Glutamatergic neuron (in vitro differentiated cells): Measurements from ENCODE around the gene NEK11. TPM values are rescaled to one million over a fixed set of nuclear protein-coding genes. Genes with fewer than 3 reads are reported as not detected.

Source experiments
- DNase-seq: peaks from one replicate; pipeline ENCODE4 v3.0.0; 2022
- H3K27ac Mint-ChIP-seq: one replicate; pipeline ENCODE4 v1.8.0; 2020; ENCODE audit warnings: mild to moderate bottlenecking, mixed read lengths, inconsistent platforms; ENCODE audit not compliant: unreplicated experiment
- H3K27me3 Mint-ChIP-seq: one replicate; pipeline ENCODE4 v1.8.0; 2020; ENCODE audit warnings: mild to moderate bottlenecking, moderate library complexity, mixed read lengths, inconsistent platforms; ENCODE audit not compliant: unreplicated experiment
- H3K36me3 Mint-ChIP-seq: one replicate; pipeline ENCODE4 v1.8.0; 2020; ENCODE audit warnings: mild to moderate bottlenecking, mixed read lengths, inconsistent platforms; ENCODE audit not compliant: unreplicated experiment
- H3K4me1 Mint-ChIP-seq: one replicate; pipeline ENCODE4 v1.8.0; 2020; ENCODE audit warnings: mild to moderate bottlenecking, low read depth, mixed read lengths, inconsistent platforms; ENCODE audit not compliant: unreplicated experiment
- H3K4me3 Mint-ChIP-seq: one replicate; pipeline ENCODE4 v1.8.0; 2020; ENCODE audit warnings: mild to moderate bottlenecking, mixed read lengths, inconsistent platforms; ENCODE audit not compliant: unreplicated experiment
- H3K9me3 Mint-ChIP-seq: one replicate; pipeline ENCODE4 v1.8.0; 2020; ENCODE audit warnings: mild to moderate bottlenecking, moderate library complexity, mixed read lengths, inconsistent platforms; ENCODE audit not compliant: unreplicated experiment
- CTCF ChIP-seq: fragments of 200-600 bp; sonication (generic); IDR thresholded peaks from one replicate; pipeline ENCODE4 v1.5.0; 2021; ENCODE audit not compliant: partially characterized antibody, unreplicated experiment
- total RNA-seq: library from RNA; stranded (reverse); fragmentation: NEBNext Ultra II Directional; extraction: Animal tissue kit (Norgen Biotek cat#: 25700); gene quantifications from one replicate; pipeline ENCODE4 v1.2.1, GENCODE V29; 2021; ENCODE audit not compliant: unreplicated experiment

The NEK11 gene
- total RNA-seq, 1 donor from 2014 or later = 2.5 TPM

- TF ChIP-seq CTCF = no peak
- peaks cover 10% of the 10 kb centered on the region for H3K4me1 Mint-ChIP-seq
- no peaks in the 10 kb centered on the region for H3K9me3 Mint-ChIP-seq
- no peak overlapping the region for H3K27ac Mint-ChIP-seq
- no peaks in the 10 kb centered on the region for H3K27me3 Mint-ChIP-seq
- H3K4me3 Mint-ChIP-seq = no peak overlapping the region
- no peaks in the 10 kb centered on the region for H3K36me3 Mint-ChIP-seq
- no peak for DNase-seq
Measured at GRCh38 chr3:131020122-131020693, 6.5 kb upstream of the NEK11 start.

- Mint-ChIP-seq H3K27ac (peak overlapping the region; percentile 9), H3K4me1 (peaks cover 6% of the 10 kb centered on the region), H3K36me3 (no peaks in the 10 kb centered on the region), H3K4me3 (peak overlapping the region; percentile 92), H3K9me3 (no peaks in the 10 kb centered on the region), H3K27me3 (no peaks in the 10 kb centered on the region)
- no peak for DNase-seq
- TF ChIP-seq CTCF = no peak
Measured at GRCh38 chr3:131025539-131025938, 1.1 kb upstream of the NEK11 start.

GRCh38 chr3:131028844-131029243 is 2.2 kb downstream of the NEK11 start:
- H3K27me3 Mint-ChIP-seq = no peaks in the 10 kb centered on the region
- DNase-seq = no peak
- no peaks in the 10 kb centered on the region for H3K36me3 Mint-ChIP-seq
- peaks cover 6% of the 10 kb centered on the region for H3K4me1 Mint-ChIP-seq
- no peaks in the 10 kb centered on the region for H3K9me3 Mint-ChIP-seq
- H3K4me3 Mint-ChIP-seq = no peak overlapping the region
- no peak for TF ChIP-seq CTCF
- no peak overlapping the region for H3K27ac Mint-ChIP-seq

- Mint-ChIP-seq H3K4me3 (no peak overlapping the region), H3K27ac (no peak overlapping the region), H3K4me1 (no peaks in the 10 kb centered on the region), H3K27me3 (no peaks in the 10 kb centered on the region), H3K36me3 (no peaks in the 10 kb centered on the region), H3K9me3 (no peaks in the 10 kb centered on the region)
- TF ChIP-seq CTCF = no peak
- DNase-seq = no peak
Measured at GRCh38 chr3:131031660-131032059, 5.0 kb downstream of the NEK11 start.

- TF ChIP-seq CTCF = peak; percentile 88
- no peak for DNase-seq
- no peaks in the 10 kb centered on the region for H3K27me3 Mint-ChIP-seq
- no peak overlapping the region for H3K4me3 Mint-ChIP-seq
- H3K27ac Mint-ChIP-seq = no peak overlapping the region
- no peaks in the 10 kb centered on the region for H3K36me3 Mint-ChIP-seq
- no peaks in the 10 kb centered on the region for H3K9me3 Mint-ChIP-seq
- no peaks in the 10 kb centered on the region for H3K4me1 Mint-ChIP-seq
Measured at GRCh38 chr3:131033480-131034080, 6.9 kb downstream of the NEK11 start.
